Lower leg skin (tissue), 3 donors: ENCODE data around the gene OLFM2.

Experiments
- POLR2A ChIP-seq, 2 donors: fragments of 450-650 bp; IDR thresholded peaks; one replicate each; pipeline ENCODE4 v1.6.1; 2016 to 2017; ENCODE audit warnings: antibody characterized with exemption in 2 of 2, mild to moderate bottlenecking in 1 of 2, moderate library complexity in 1 of 2
- TF ChIP-seq, protein P1 (sequence below), 3 donors: fragments of 450-650 bp; IDR thresholded peaks; one replicate each; pipeline ENCODE4 v1.5.1; 2016; ENCODE audit warnings: antibody characterized with exemption in 3 of 3, mild to moderate bottlenecking in 3 of 3, moderate library complexity in 2 of 3

DNA sequence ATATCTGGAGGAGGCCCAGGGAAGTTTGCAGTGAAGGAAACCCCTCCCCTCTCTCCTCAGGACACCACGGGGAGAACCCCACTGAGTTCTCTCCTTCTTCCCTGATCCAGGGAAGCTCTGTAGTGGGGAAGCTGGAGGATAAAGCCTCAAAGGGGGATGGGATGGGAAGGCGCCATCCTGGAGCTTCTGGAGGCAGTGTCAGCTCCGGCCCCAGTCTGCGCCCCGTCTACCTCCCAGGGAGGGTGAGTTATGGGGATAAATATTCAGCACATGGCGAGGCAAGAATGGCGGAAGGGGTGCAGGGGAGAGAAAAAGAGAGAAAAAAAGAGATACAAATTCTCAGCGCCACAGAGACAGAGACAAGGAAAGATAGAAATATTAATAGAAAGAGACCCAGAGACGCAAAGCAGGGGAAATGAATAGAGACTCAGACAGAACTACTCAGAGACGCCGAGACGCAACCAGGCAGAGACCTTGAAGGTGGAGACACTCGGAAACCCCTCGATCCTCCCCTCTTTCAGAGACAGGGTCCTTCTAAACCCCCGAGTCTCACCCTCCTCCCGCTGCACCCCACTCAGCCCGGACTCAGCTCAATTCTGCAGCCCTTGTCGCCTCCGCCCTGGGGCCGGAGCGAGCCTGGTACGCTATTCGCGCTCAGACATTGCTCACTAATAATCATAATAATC is 23.6 kb downstream of the OLFM2 start:
- TF ChIP-seq, protein P1, sequence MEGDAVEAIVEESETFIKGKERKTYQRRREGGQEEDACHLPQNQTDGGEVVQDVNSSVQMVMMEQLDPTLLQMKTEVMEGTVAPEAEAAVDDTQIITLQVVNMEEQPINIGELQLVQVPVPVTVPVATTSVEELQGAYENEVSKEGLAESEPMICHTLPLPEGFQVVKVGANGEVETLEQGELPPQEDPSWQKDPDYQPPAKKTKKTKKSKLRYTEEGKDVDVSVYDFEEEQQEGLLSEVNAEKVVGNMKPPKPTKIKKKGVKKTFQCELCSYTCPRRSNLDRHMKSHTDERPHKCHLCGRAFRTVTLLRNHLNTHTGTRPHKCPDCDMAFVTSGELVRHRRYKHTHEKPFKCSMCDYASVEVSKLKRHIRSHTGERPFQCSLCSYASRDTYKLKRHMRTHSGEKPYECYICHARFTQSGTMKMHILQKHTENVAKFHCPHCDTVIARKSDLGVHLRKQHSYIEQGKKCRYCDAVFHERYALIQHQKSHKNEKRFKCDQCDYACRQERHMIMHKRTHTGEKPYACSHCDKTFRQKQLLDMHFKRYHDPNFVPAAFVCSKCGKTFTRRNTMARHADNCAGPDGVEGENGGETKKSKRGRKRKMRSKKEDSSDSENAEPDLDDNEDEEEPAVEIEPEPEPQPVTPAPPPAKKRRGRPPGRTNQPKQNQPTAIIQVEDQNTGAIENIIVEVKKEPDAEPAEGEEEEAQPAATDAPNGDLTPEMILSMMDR (IDR thresholded peaks at IDR 0.05): no peak
- no peak for TF ChIP-seq POLR2A (IDR thresholded peaks at IDR 0.05)
